ENCODE measurements around the gene CLDN4. TPM values are rescaled to one million over a fixed set of nuclear protein-coding genes. Genes with fewer than 3 reads are reported as not detected.

Gene CLDN4
- total and polyA plus RNA-seq, 2 donors (not counting 3 experiments of a cell fraction or from before 2014, with no cell fraction given), result 0.13 to 0.15 TPM

- DNase-seq (ENCODE audit: low read depth, low spot score) (no peak), FAIRE-seq (no peak)
- Histone ChIP-seq H4K20me1 (replicated peaks; ENCODE audit: control insufficient read depth, extremely low read depth, insufficient read depth, low read length) (no peaks in the 10 kb centered on the region), H3K4me1 (ENCODE audit: control insufficient read depth, extremely low read depth, insufficient read depth, low read length) (no peaks in the 10 kb centered on the region), H3K9me3 (replicated peaks; ENCODE audit: control insufficient read depth, insufficient read depth, low read length) (no peaks in the 10 kb centered on the region), H3K27ac (ENCODE audit: insufficient read depth, low read depth, low read length) (no peak overlapping the region), H3K4me2 (ENCODE audit: insufficient read depth, low read length) (no peak overlapping the region), H3K9me1 (replicated peaks; ENCODE audit: control insufficient read depth, extremely low read depth, insufficient read depth, low read length) (no peaks in the 10 kb centered on the region), H3K9ac (replicated peaks; ENCODE audit: extremely low read depth, insufficient read depth, low read length) (no peak overlapping the region), H3K36me3 (ENCODE audit: control insufficient read depth in 2 of 2, extremely low read depth in 1 of 2, insufficient read depth in 2 of 2, low read length in 2 of 2) (no peaks in the 10 kb centered on the region), H3K27me3 (ENCODE audit: control insufficient read depth in 2 of 2, insufficient read depth in 2 of 2, low read length in 2 of 2) (no peaks in the 10 kb centered on the region), H3K79me2 (ENCODE audit: control insufficient read depth, insufficient read depth, low read length) (no peaks in the 10 kb centered on the region), H3K4me3 (replicated peaks in 1 of 3; ENCODE audit: insufficient read depth in 1 of 3, low read depth in 1 of 3, low read length in 3 of 3) (no peak overlapping the region), H2AFZ (ENCODE audit: low read depth, low read length) (no peak overlapping the region)
- intact Hi-C loops (cut with micrococcal nuclease), result loop anchor here (1.0 to 5.0 kb wide), 3 partner anchors 40 to 216 kb away; partner anchors contain the start of gene ELN
- POLR2A ChIA-PET, result no interaction called here
- CTCF ChIA-PET, result interaction anchor here (1.4 to 7.7 kb wide), 10 partner anchors 11 to 216 kb away, joined by 3 to 110 read pairs (median 8); partner anchors contain the start of genes ABHD11 and METTL27
- TF ChIP-seq EZH2 (IDR thresholded peaks at IDR 0.05; ENCODE audit: borderline replicate concordance, low read depth, low read length, severe bottlenecking), result no peak
- TF ChIP-seq FOS (IDR thresholded peaks at IDR 0.05; ENCODE audit: borderline replicate concordance, insufficient read depth, low read length), result no peak
- no peak for TF ChIP-seq MYC (IDR thresholded peaks at IDR 0.05; ENCODE audit: low read depth, low read length)
- TF ChIP-seq POLR2AphosphoS5 (IDR thresholded peaks at IDR 0.05; ENCODE audit: insufficient read depth, low read depth, low read length), result no peak
- TF ChIP-seq, protein P1, sequence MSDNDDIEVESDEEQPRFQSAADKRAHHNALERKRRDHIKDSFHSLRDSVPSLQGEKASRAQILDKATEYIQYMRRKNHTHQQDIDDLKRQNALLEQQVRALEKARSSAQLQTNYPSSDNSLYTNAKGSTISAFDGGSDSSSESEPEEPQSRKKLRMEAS (IDR thresholded peaks at IDR 0.05; ENCODE audit: insufficient read depth, insufficient read length), result no peak
- no peak for TF ChIP-seq POLR2A (IDR thresholded peaks at IDR 0.05; ENCODE audit: low read depth, low read length)
- no peak for TF ChIP-seq GATA2 (IDR thresholded peaks at IDR 0.05; ENCODE audit: insufficient read depth, insufficient read length, low read depth, low read length)
- TF ChIP-seq CTCF (IDR thresholded peaks at IDR 0.05; ENCODE audit: extremely low read depth in 1 of 2, insufficient read depth in 1 of 2, low read depth in 1 of 2, low read length in 2 of 2), result no peak
- no peak for TF ChIP-seq JUN (IDR thresholded peaks at IDR 0.05; ENCODE audit: borderline replicate concordance, insufficient read depth, insufficient read length, low read depth)
- no TSS peak for BruUV-seq (replicated peaks)
- dilution Hi-C loops (cut with MboI; ENCODE audit: extremely low pct_ligation_motif_present, low sequenced_read_pairs), result no loop called here
Observed at GRCh38 chr7:73810998-73811360, 19.8 kb upstream of the CLDN4 start.
